Hepatocyte (in vitro differentiated cells): Measurements from ENCODE around the gene CCDC112.

Experiments used
- CTCF ChIP-seq: fragments of 200-600 bp; sonication (generic); IDR thresholded peaks from 2 replicates; pipeline ENCODE4 v1.5.1; 2016; ENCODE audit warnings: antibody characterized with exemption, mild to moderate bottlenecking; ENCODE audit not compliant: poor library complexity
- EZH2 ChIP-seq: fragments of 200-600 bp; sonication (generic); IDR thresholded peaks from 2 replicates; pipeline ENCODE4 v1.6.1; 2016; ENCODE audit warnings: antibody characterized with exemption, mild to moderate bottlenecking, borderline replicate concordance

- TF ChIP-seq CTCF (no peak), EZH2 (no peak)
These were observed 5.1 kb downstream of the CCDC112 start for GRCh38 chr5:115291397-115291796.
